Stimulated activated naive CD8-positive, alpha-beta T cell treated with anti-CD3 and anti-CD28 coated beads, Interleukin-15, Interleukin-2, amounts not matched to agents 100 ng/mL and 50 ng/mL, for 24 hours (primary cell): Measurements from ENCODE around the gene IRF2.
"Not testable (repeated sequence)": the region's sequence is repeated elsewhere in the genome, so short reads cannot be mapped to it uniquely, and the experiment has no call there.

ENCODE experiments used
- H3K27ac Mint-ChIP-seq: one replicate; pipeline ENCODE4 v1.8.0; 2021; ENCODE audit warnings: mild to moderate bottlenecking, mixed read lengths
- H3K27me3 Mint-ChIP-seq: one replicate; pipeline ENCODE4 v1.8.0; 2021; ENCODE audit warnings: mixed read lengths
- H3K36me3 Mint-ChIP-seq: one replicate; pipeline ENCODE4 v1.8.0; 2021; ENCODE audit warnings: low read depth, mixed read lengths
- H3K4me1 Mint-ChIP-seq: one replicate; pipeline ENCODE4 v1.8.0; 2021; ENCODE audit warnings: low read depth, mixed read lengths
- H3K4me3 Mint-ChIP-seq: one replicate; pipeline ENCODE4 v1.8.0; 2021; ENCODE audit warnings: mild to moderate bottlenecking, mixed read lengths
- H3K9me3 Mint-ChIP-seq: one replicate; pipeline ENCODE4 v1.8.0; 2021; ENCODE audit warnings: mixed read lengths

IRF2 gene

GRCh38 chr4:184375623-184376022, 98.7 kb downstream of the IRF2 start:
- Mint-ChIP-seq H3K27ac (peak overlapping the region; percentile 8), H3K4me1 (peaks cover 23% of the 10 kb centered on the region)
- not testable (repeated sequence) for H3K9me3 Mint-ChIP-seq, H3K27me3 Mint-ChIP-seq, H3K4me3 Mint-ChIP-seq, H3K36me3 Mint-ChIP-seq

- H3K27me3 Mint-ChIP-seq = no peaks in the 10 kb centered on the region
- H3K9me3 Mint-ChIP-seq = no peaks in the 10 kb centered on the region
- peaks cover 23% of the 10 kb centered on the region for H3K4me1 Mint-ChIP-seq
- no peak overlapping the region for H3K27ac Mint-ChIP-seq
- H3K36me3 Mint-ChIP-seq = peaks cover 4% of the 10 kb centered on the region
- H3K4me3 Mint-ChIP-seq = no peak overlapping the region
These were observed 99.3 kb downstream of the IRF2 start for GRCh38 chr4:184375027-184375426.

GRCh38 chr4:184373886-184374405, 100.4 kb downstream of the IRF2 start:
- Mint-ChIP-seq H3K27ac (peak overlapping the region; percentile 0), H3K4me3 (no peak overlapping the region)

GRCh38 chr4:184371390-184371787, 103.0 kb downstream of the IRF2 start:
- H3K27ac Mint-ChIP-seq = no peak overlapping the region
- H3K4me1 Mint-ChIP-seq = peaks cover 27% of the 10 kb centered on the region
- H3K36me3 Mint-ChIP-seq = no peaks in the 10 kb centered on the region
- no peak overlapping the region for H3K4me3 Mint-ChIP-seq
- H3K9me3 Mint-ChIP-seq = no peaks in the 10 kb centered on the region
- H3K27me3 Mint-ChIP-seq = no peaks in the 10 kb centered on the region

More at GRCh38 chr4:184373886-184374405, 100.4 kb downstream of the IRF2 start:
- H3K27me3 Mint-ChIP-seq = no peaks in the 10 kb centered on the region
- no peaks in the 10 kb centered on the region for H3K9me3 Mint-ChIP-seq
- H3K4me1 Mint-ChIP-seq = peaks cover 23% of the 10 kb centered on the region
- H3K36me3 Mint-ChIP-seq = no peaks in the 10 kb centered on the region

GRCh38 chr4:184370711-184371389, 103.5 kb downstream of the IRF2 start:
- peaks cover 26% of the 10 kb centered on the region for H3K4me1 Mint-ChIP-seq
- H3K36me3 Mint-ChIP-seq = no peaks in the 10 kb centered on the region
- H3K27me3 Mint-ChIP-seq = no peaks in the 10 kb centered on the region
- no peaks in the 10 kb centered on the region for H3K9me3 Mint-ChIP-seq
- no peak overlapping the region for H3K4me3 Mint-ChIP-seq
- H3K27ac Mint-ChIP-seq = no peak overlapping the region

GRCh38 chr4:184369871-184370270, 104.5 kb downstream of the IRF2 start:
- Mint-ChIP-seq H3K27me3 (no peaks in the 10 kb centered on the region), H3K4me3 (no peak overlapping the region), H3K36me3 (no peaks in the 10 kb centered on the region), H3K4me1 (peaks cover 16% of the 10 kb centered on the region), H3K27ac (no peak overlapping the region), H3K9me3 (no peaks in the 10 kb centered on the region)

- Mint-ChIP-seq H3K36me3 (no peaks in the 10 kb centered on the region), H3K27ac (no peak overlapping the region), H3K27me3 (no peaks in the 10 kb centered on the region)
These were observed 105.6 kb downstream of the IRF2 start for GRCh38 chr4:184368731-184369130.

GRCh38 chr4:184368290-184368689, 106.1 kb downstream of the IRF2 start:
- H3K4me3 Mint-ChIP-seq = no peak overlapping the region

More at GRCh38 chr4:184368731-184369130, 105.6 kb downstream of the IRF2 start:
- H3K4me1 Mint-ChIP-seq = peaks cover 8% of the 10 kb centered on the region
- no peaks in the 10 kb centered on the region for H3K9me3 Mint-ChIP-seq
- no peak overlapping the region for H3K4me3 Mint-ChIP-seq

GRCh38 chr4:184364100-184364921, 110.0 kb downstream of the IRF2 start:
- peaks cover 19% of the 10 kb centered on the region for H3K4me1 Mint-ChIP-seq
- no peaks in the 10 kb centered on the region for H3K9me3 Mint-ChIP-seq
- no peak overlapping the region for H3K4me3 Mint-ChIP-seq
- peak overlapping the region; percentile 34 for H3K27ac Mint-ChIP-seq
- no peaks in the 10 kb centered on the region for H3K36me3 Mint-ChIP-seq
- no peaks in the 10 kb centered on the region for H3K27me3 Mint-ChIP-seq

More at GRCh38 chr4:184368290-184368689, 106.1 kb downstream of the IRF2 start:
- Mint-ChIP-seq H3K27ac (no peak overlapping the region), H3K9me3 (no peaks in the 10 kb centered on the region), H3K4me1 (peaks cover 5% of the 10 kb centered on the region), H3K36me3 (no peaks in the 10 kb centered on the region), H3K27me3 (no peaks in the 10 kb centered on the region)

GRCh38 chr4:184363258-184363657, 111.1 kb downstream of the IRF2 start:
- Mint-ChIP-seq H3K4me1 (peaks cover 19% of the 10 kb centered on the region), H3K27me3 (no peaks in the 10 kb centered on the region), H3K4me3 (no peak overlapping the region), H3K27ac (no peak overlapping the region), H3K9me3 (no peaks in the 10 kb centered on the region), H3K36me3 (no peaks in the 10 kb centered on the region)

- Mint-ChIP-seq H3K9me3 (no peaks in the 10 kb centered on the region), H3K4me3 (no peak overlapping the region), H3K27me3 (no peaks in the 10 kb centered on the region), H3K36me3 (no peaks in the 10 kb centered on the region), H3K27ac (no peak overlapping the region), H3K4me1 (peaks cover 19% of the 10 kb centered on the region)
These were observed 112.0 kb downstream of the IRF2 start for GRCh38 chr4:184362396-184362795.

- Mint-ChIP-seq H3K9me3 (no peaks in the 10 kb centered on the region), H3K36me3 (no peaks in the 10 kb centered on the region), H3K4me3 (no peak overlapping the region), H3K27ac (no peak overlapping the region), H3K4me1 (peaks cover 19% of the 10 kb centered on the region), H3K27me3 (no peaks in the 10 kb centered on the region)
These were observed 112.9 kb downstream of the IRF2 start for GRCh38 chr4:184361443-184361842.

GRCh38 chr4:184359888-184360287, 114.5 kb downstream of the IRF2 start:
- no peaks in the 10 kb centered on the region for H3K9me3 Mint-ChIP-seq
- H3K4me1 Mint-ChIP-seq = peaks cover 30% of the 10 kb centered on the region
- H3K27ac Mint-ChIP-seq = no peak overlapping the region
- H3K27me3 Mint-ChIP-seq = no peaks in the 10 kb centered on the region
- no peak overlapping the region for H3K4me3 Mint-ChIP-seq
- no peaks in the 10 kb centered on the region for H3K36me3 Mint-ChIP-seq

GRCh38 chr4:184358521-184359232, 115.7 kb downstream of the IRF2 start:
- no peak overlapping the region for H3K4me3 Mint-ChIP-seq

GRCh38 chr4:184357772-184358171, 116.6 kb downstream of the IRF2 start:
- no peaks in the 10 kb centered on the region for H3K36me3 Mint-ChIP-seq
- H3K27me3 Mint-ChIP-seq = no peaks in the 10 kb centered on the region
- H3K4me3 Mint-ChIP-seq = no peak overlapping the region
- no peaks in the 10 kb centered on the region for H3K9me3 Mint-ChIP-seq
- H3K4me1 Mint-ChIP-seq = peaks cover 44% of the 10 kb centered on the region
- no peak overlapping the region for H3K27ac Mint-ChIP-seq

More at GRCh38 chr4:184358521-184359232, 115.7 kb downstream of the IRF2 start:
- no peaks in the 10 kb centered on the region for H3K9me3 Mint-ChIP-seq
- H3K36me3 Mint-ChIP-seq = no peaks in the 10 kb centered on the region
- H3K4me1 Mint-ChIP-seq = peaks cover 36% of the 10 kb centered on the region
- no peak overlapping the region for H3K27ac Mint-ChIP-seq
- no peaks in the 10 kb centered on the region for H3K27me3 Mint-ChIP-seq
